Adipocyte (in vitro differentiated cells): ENCODE data around the gene ZCCHC4.
"Not testable (repeated sequence)": the region's sequence is repeated elsewhere in the genome, so short reads cannot be mapped to it uniquely, and the experiment has no call there.

Source experiments
- DNase-seq: peaks from one replicate; pipeline ENCODE4 v3.0.0-alpha.2; 2015; ENCODE audit warnings: low read depth
- H3K27me3 ChIP-seq: replicated peaks from 2 replicates; pipeline ENCODE4 v1.7.0; 2013; ENCODE audit warnings: mild to moderate bottlenecking, low read length, moderate library complexity; ENCODE audit not compliant: control insufficient read depth, insufficient read depth
- H3K36me3 ChIP-seq: 2 replicates; pipeline ENCODE4 v1.7.0; 2013; ENCODE audit warnings: low read length, mild to moderate bottlenecking, moderate library complexity; ENCODE audit not compliant: control insufficient read depth, insufficient read depth, severe bottlenecking
- H3K4me1 ChIP-seq: 2 replicates; pipeline ENCODE4 v1.7.0; 2013; ENCODE audit warnings: mild to moderate bottlenecking, low read length, moderate library complexity; ENCODE audit not compliant: control insufficient read depth, insufficient read depth
- H3K4me3 ChIP-seq: 2 replicates; pipeline ENCODE4 v1.7.0; 2013; ENCODE audit warnings: mild to moderate bottlenecking, low read length, moderate library complexity
- H3K9ac ChIP-seq: 2 replicates; pipeline ENCODE4 v1.7.0; 2013; ENCODE audit warnings: mild to moderate bottlenecking, low read length, moderate library complexity
- H3K9me3 ChIP-seq: 2 replicates; pipeline ENCODE4 v1.7.0; 2013; ENCODE audit warnings: mild to moderate bottlenecking, low read length, moderate library complexity; ENCODE audit not compliant: control insufficient read depth

The ZCCHC4 gene

DNA sequence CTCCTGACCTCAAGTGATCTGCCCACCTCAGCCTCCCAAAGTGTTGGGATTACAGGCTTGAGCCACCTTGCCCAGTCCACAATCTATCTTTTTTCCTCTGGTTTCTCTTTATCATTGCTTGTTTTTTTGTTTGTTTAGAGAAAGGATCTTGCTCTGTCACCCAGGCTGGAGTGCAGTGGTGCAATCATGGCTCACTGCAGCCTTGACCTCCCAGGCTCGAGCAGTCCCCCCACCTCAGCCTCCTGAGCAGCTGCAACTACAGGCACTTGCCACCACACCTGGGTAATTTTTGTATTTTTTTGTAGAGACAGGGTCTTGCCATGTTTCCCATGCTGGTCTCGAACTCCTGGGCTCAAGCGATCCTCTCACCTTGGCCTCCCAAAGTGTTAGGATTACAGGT lies 15.9 kb downstream of the ZCCHC4 start:
- not testable (repeated sequence) for DNase-seq

DNA sequence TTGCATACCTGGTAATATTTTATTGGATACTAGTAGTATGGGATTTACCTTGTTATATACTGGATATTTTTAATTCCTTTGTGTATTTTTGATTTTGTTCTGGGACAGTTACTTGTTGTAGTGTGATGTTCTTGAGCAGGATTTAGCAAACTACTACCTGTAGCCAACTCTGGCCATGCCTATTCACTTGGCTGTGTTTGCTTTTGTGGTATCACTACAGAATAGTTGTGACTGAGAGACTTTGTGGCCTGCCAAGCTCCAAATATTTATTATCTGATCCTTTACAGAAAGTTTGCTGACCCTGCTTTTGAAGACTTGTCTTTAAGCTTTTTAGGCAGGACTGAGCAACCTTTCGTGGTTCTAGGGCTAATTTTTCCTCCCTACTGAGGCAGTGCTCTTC lies 17.8 kb downstream of the ZCCHC4 start:
- no peak overlapping the region for H3K9ac ChIP-seq
- peaks cover 7% of the 10 kb centered on the region for H3K4me1 ChIP-seq
- no peaks in the 10 kb centered on the region for H3K9me3 ChIP-seq
- no peaks in the 10 kb centered on the region for H3K27me3 ChIP-seq
- no peaks in the 10 kb centered on the region for H3K36me3 ChIP-seq
- DNase-seq, result no peak
- no peak overlapping the region for H3K4me3 ChIP-seq

More for the DNA sequence above, 15.9 kb downstream of the ZCCHC4 start:
- not testable (repeated sequence) for H3K36me3 ChIP-seq, H3K9me3 ChIP-seq, H3K4me3 ChIP-seq, H3K9ac ChIP-seq, H3K4me1 ChIP-seq, H3K27me3 ChIP-seq

DNA sequence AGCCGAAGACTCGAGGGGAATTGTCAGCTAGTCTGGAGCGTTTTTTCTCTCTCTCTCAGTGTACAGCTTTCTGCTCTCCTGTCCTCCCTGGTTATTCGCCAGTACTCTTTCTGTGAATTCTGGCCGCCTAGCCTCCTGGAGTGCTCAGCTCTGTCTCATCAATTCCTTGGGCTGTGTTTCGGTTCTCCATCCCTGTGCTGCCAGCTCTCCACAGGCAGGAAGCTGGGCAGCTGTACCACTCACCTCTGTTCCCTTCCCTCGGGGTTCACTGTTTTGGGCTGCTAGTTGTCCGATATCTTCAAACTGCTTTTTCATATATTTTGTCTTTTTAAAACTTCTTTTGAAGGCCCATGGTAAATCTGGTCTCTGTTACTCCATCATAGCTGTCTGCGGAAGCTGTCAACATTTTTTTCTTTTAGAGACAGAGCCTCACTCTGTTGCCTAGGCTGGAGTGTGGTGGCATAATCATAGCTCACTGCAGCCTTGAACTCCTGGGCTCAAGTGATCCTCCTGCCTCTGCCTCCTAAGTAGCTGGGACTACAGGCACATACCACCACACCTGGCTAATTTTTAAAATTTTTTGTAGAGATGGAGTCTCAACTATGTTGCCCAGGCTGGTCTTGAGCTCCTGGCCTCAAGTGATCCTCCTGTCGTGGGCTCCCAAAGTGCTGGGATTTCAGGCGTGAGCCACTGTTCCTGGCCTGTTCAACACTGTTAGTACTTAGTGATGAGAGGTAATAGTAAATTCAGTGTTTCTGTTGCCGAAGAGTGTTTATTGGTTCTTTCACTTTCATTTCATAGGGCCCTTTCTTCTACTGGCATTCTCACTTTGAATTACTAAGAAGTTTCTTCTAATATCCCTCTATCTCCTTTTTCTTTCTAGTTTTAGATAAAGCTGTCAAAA lies 18.6 kb downstream of the ZCCHC4 start:
- Histone ChIP-seq H3K27me3 (no peaks in the 10 kb centered on the region), H3K36me3 (peaks cover 3% of the 10 kb centered on the region), H3K9ac (no peak overlapping the region), H3K9me3 (no peaks in the 10 kb centered on the region), H3K4me3 (no peak overlapping the region), H3K4me1 (peaks cover 7% of the 10 kb centered on the region)
- no peak for DNase-seq

DNA sequence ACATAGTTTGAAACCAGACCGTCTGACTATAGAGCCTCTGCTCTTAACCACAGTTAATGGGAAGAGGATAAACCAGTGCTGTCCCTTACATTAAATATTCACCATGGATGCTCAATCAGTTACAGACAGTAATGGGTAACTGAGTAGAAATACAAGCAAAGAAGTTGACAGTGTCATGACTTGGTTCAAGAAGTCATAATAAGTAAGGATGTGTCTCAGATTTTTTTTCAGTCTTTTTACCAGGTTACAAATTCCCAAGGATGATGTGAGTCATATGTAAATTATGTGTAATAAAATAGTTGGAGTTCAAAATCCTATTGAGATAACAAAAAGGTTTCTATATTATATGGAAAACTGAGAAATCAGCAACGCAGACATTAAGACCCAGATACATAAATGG lies 31.1 kb downstream of the ZCCHC4 start:
- H3K4me1 ChIP-seq, result peaks cover 4% of the 10 kb centered on the region
- no peak overlapping the region for H3K9ac ChIP-seq
- H3K9me3 ChIP-seq, result no peaks in the 10 kb centered on the region
- no peaks in the 10 kb centered on the region for H3K36me3 ChIP-seq
- no peak overlapping the region for H3K4me3 ChIP-seq
- H3K27me3 ChIP-seq, result no peaks in the 10 kb centered on the region
- DNase-seq, result peak; percentile 10

DNA sequence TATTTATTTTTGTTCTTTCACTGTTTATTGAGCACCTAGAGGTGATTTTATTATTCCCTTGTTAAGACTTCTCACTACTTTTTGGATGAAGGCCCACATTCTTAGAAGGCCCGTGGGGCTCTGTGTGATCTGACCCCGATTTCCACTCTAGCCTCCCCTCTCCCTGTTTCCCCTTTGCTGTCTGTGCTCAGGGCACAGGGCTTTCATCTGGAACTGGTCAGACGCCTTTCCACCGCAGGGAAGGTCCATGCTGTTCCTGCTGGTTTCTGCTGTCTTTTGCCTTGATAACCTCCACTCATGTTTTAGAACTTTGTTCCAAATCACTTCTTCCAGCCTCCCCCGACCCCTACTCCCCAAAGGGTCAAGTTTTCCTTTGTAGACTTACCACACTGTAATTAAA lies 33.2 kb downstream of the ZCCHC4 start:
- peaks cover 4% of the 10 kb centered on the region for H3K4me1 ChIP-seq
- H3K4me3 ChIP-seq, result no peak overlapping the region
- H3K9me3 ChIP-seq, result no peaks in the 10 kb centered on the region
- H3K27me3 ChIP-seq, result no peaks in the 10 kb centered on the region
- no peak for DNase-seq
- H3K36me3 ChIP-seq, result peaks cover 4% of the 10 kb centered on the region
- H3K9ac ChIP-seq, result no peak overlapping the region

DNA sequence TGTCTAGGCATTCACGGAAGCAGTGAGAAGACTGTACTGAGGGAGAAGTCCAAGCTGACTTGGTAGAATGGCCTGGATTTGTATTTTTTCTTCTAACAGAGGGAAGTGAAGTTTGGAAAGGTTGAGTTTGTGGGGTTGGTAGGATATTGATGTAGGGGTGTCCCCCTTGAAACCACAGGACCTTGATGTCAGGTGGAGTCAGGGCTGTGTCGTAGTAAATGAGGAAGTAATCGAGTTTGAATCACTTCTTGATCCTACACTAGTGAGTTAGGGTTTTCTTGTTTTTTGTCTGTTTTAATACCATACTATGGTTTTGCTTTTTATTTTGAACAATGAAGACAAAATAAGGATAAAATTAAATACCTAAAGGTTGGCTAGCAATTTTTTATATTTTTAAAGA lies 34.3 kb downstream of the ZCCHC4 start:
- H3K4me1 ChIP-seq, result peaks cover 8% of the 10 kb centered on the region
- DNase-seq, result no peak
- H3K27me3 ChIP-seq, result no peaks in the 10 kb centered on the region
- H3K9me3 ChIP-seq, result no peaks in the 10 kb centered on the region
- no peak overlapping the region for H3K9ac ChIP-seq
- H3K4me3 ChIP-seq, result no peak overlapping the region
- H3K36me3 ChIP-seq, result peaks cover 5% of the 10 kb centered on the region

DNA sequence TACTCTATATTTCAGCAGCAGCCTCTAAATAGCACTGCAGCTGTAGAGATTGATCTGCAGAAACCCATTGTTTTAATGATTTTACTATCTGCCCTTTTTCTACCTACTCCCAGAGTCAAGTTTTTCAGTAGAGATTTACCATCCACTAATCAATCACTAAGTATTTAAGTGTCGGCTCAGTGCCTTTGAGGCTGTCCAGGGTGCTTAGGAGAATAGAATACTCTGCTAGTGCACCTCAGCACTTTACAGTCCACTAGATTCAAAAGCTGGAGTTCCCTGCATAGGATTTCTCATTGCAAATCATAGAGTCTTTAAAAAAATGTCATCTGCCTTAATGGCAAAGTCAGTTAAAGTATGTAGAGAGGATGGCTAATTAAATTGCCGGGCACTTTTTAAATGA lies 34.9 kb downstream of the ZCCHC4 start:
- DNase-seq, result no peak
- Histone ChIP-seq H3K4me1 (peaks cover 11% of the 10 kb centered on the region), H3K4me3 (no peak overlapping the region), H3K27me3 (no peaks in the 10 kb centered on the region), H3K9ac (no peak overlapping the region), H3K36me3 (peaks cover 5% of the 10 kb centered on the region), H3K9me3 (no peaks in the 10 kb centered on the region)

DNA sequence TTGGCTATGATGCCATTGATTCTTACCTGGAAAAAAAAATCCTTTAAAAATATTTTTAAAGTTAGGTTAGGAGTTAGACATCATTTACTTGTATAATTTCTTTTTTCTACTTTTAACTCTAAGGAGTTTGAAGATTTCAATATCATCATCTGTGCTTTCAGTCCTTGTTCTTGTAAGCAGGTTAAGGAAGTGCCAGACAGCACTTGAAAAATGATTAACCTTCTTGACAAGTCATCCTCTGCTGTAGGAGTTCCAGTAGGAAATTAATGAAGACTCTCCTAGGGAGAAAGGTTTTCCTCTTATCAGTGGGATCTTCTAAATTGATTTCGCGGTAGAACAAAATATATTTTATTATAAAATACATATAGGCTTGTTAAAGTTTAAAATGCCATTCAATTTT lies 35.4 kb downstream of the ZCCHC4 start:
- no peak overlapping the region for H3K9ac ChIP-seq
- no peak overlapping the region for H3K4me3 ChIP-seq
- no peaks in the 10 kb centered on the region for H3K27me3 ChIP-seq
- no peak for DNase-seq
- no peaks in the 10 kb centered on the region for H3K9me3 ChIP-seq
- peaks cover 11% of the 10 kb centered on the region for H3K4me1 ChIP-seq
- peaks cover 5% of the 10 kb centered on the region for H3K36me3 ChIP-seq

DNA sequence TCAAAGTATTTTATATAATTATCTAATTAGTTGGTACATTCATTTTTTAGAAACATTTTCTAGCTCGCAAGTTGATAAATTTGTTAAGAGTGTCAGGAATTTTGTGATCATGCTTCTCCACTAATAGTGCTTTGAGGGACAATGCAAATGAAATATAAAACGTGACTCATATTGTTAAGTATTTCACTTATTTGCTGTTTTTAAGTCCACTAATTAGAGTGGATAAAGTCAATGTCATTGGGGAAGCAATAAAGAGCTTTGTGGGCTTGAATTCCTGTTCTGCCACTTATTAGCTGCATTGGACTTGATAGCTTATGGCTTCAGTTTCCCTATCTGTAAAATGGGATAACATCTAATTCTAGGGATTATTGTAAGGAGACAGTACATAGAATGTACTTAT lies 38.0 kb downstream of the ZCCHC4 start:
- Histone ChIP-seq H3K36me3 (peaks cover 5% of the 10 kb centered on the region), H3K9ac (no peak overlapping the region), H3K27me3 (no peaks in the 10 kb centered on the region), H3K4me1 (peaks cover 6% of the 10 kb centered on the region), H3K4me3 (no peak overlapping the region), H3K9me3 (no peaks in the 10 kb centered on the region)
- no peak for DNase-seq

DNA sequence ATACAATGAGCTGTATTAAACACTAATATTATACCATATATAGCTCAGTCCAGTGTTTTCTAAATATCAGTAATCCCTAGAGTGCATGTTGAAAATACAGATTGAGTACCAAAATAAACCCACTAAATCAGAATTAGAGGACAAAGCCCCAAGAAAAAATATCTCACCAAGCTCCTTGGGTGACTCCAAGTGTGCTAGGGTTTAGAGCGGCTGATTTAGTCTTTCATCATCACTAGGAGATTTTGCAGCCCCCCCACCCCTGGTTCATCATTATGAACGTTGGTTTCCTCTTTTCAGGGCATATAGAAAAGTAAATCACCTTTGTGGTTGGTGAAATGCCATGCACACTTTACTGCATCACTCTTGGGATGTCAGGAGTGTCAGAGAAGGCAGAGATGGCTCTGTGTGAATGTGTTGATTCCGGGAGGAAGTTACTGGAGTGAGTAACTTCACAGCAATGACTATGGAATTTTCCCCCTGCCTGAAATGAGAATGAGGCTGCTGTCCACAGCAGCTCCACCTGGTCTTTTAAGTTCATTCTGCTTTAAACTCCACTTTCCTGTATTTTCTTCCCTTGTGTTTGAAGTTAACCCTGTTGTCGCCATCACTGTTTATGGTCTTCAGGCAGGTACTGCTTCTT lies 39.3 kb downstream of the ZCCHC4 start:
- Histone ChIP-seq H3K36me3 (peaks cover 5% of the 10 kb centered on the region), H3K9ac (no peak overlapping the region), H3K9me3 (no peaks in the 10 kb centered on the region), H3K4me1 (peaks cover 6% of the 10 kb centered on the region), H3K27me3 (no peaks in the 10 kb centered on the region), H3K4me3 (no peak overlapping the region)
- peak; percentile 42 for DNase-seq

DNA sequence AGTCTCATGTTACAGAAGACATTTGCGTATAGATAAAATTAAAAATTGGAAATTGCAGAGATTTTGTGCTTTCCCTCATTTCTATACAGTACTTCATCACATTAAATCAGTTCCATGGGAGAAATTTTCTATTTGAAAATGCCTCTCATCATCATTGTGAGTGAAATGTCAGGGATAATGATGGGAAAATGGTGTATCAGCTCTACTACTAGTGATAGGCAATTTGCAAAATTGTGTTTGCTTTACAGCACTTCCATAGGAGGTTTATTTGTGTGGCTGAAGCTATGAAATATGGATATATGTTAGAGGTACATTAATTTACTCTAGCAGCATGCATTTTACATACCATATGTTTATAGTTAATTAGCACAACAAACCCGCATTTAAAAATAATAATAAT lies 43.5 kb downstream of the ZCCHC4 start:
- peaks cover 6% of the 10 kb centered on the region for H3K4me1 ChIP-seq
- H3K9ac ChIP-seq, result no peak overlapping the region
- no peaks in the 10 kb centered on the region for H3K27me3 ChIP-seq
- no peak for DNase-seq
- H3K4me3 ChIP-seq, result no peak overlapping the region
- H3K36me3 ChIP-seq, result peaks cover 3% of the 10 kb centered on the region
- no peaks in the 10 kb centered on the region for H3K9me3 ChIP-seq
